OCI-LY3 (cell line): ENCODE measurements around the gene MGAT5B.

Source experiments
- H2AFZ ChIP-seq: fragments of 200-600, 300-600 bp; shearing (Covaris generic); 2 replicates; pipeline ENCODE4 v1.6.0; 2014; ENCODE audit warnings: antibody characterized with exemption, low read depth, low read length
- H3K27ac ChIP-seq: fragments of 200-600, 300-600 bp; sonication (generic); 2 replicates; pipeline ENCODE4 v1.5.1; 2014; ENCODE audit warnings: mild to moderate bottlenecking, low read length, moderate library complexity, mixed read lengths
- H3K27me3 ChIP-seq: fragments of 200-600, 300-600 bp; sonication (generic); 2 replicates; pipeline ENCODE4 v1.6.1; 2014; ENCODE audit warnings: low read depth, low read length, mixed read lengths
- H3K36me3 ChIP-seq: fragments of 200-600, 300-600 bp; sonication (generic); replicated peaks from 2 replicates; pipeline ENCODE3; 2014; ENCODE audit warnings: low read depth, low read length, mixed read lengths
- H3K4me1 ChIP-seq: fragments of 300-600, 200-600 bp; sonication (generic); 2 replicates; pipeline ENCODE4 v1.6.1; 2014; ENCODE audit warnings: low read length, mixed read lengths
- H3K4me2 ChIP-seq: fragments of 200-600, 300-600 bp; sonication (generic); 2 replicates; pipeline ENCODE4 v1.6.1; 2014; ENCODE audit warnings: low read length, mixed read lengths
- H3K4me3 ChIP-seq: fragments of 300-600, 200-600 bp; sonication (generic); 2 replicates; pipeline ENCODE4 v1.5.1; 2014; ENCODE audit warnings: antibody characterized with exemption, mild to moderate bottlenecking, low read length, moderate library complexity
- H3K79me2 ChIP-seq: fragments of 300-600, 200-600 bp; shearing (Covaris generic); 2 replicates; pipeline ENCODE4 v1.6.1; 2014; ENCODE audit warnings: mild to moderate bottlenecking, low read length, mixed read lengths
- H3K9ac ChIP-seq: fragments of 300-600, 200-600 bp; shearing (Covaris generic); 2 replicates; pipeline ENCODE4 v1.6.0; 2014; ENCODE audit warnings: mild to moderate bottlenecking, low read length, moderate library complexity
- H3K9me3 ChIP-seq: fragments of 200-600, 300-600 bp; shearing (Covaris generic); 2 replicates; pipeline ENCODE4 v1.6.1; 2014; ENCODE audit warnings: low read length, mixed read lengths; ENCODE audit not compliant: insufficient read depth
- H4K20me1 ChIP-seq: fragments of 200-600, 300-600 bp; sonication (generic); 2 replicates; pipeline ENCODE4 v1.6.1; 2016; ENCODE audit warnings: low read length, mixed read lengths; ENCODE audit not compliant: insufficient read depth
- CTCF ChIP-seq: fragments of 200-600, 300-600 bp; sonication (generic); IDR thresholded peaks from 2 replicates; pipeline ENCODE4 v1.5.1; 2014; ENCODE audit warnings: antibody characterized with exemption, low read length, low read depth
- EZH2phosphoT487 ChIP-seq: fragments of 200-600 bp; shearing (Covaris generic); IDR thresholded peaks from 2 replicates; pipeline ENCODE4 v1.6.1; 2018; ENCODE audit warnings: antibody characterized with exemption, mixed run types, low read depth

The MGAT5B gene

GRCh38 chr17:76866774-76867577 lies 1.2 kb upstream of the MGAT5B start:
- no peaks in the 10 kb centered on the region for H3K27me3 ChIP-seq
- H3K9ac ChIP-seq = no peak overlapping the region

GRCh38 chr17:76867578-76868175 lies 527 bp upstream of the MGAT5B start:
- Histone ChIP-seq H3K27ac (no peak overlapping the region), H3K79me2 (no peaks in the 10 kb centered on the region), H3K36me3 (no peaks in the 10 kb centered on the region), H2AFZ (no peak overlapping the region), H3K4me1 (no peaks in the 10 kb centered on the region), H4K20me1 (no peaks in the 10 kb centered on the region), H3K4me3 (no peak overlapping the region), H3K27me3 (no peaks in the 10 kb centered on the region), H3K9ac (no peak overlapping the region), H3K9me3 (no peaks in the 10 kb centered on the region), H3K4me2 (no peak overlapping the region)
- TF ChIP-seq CTCF = no peak
- no peak for TF ChIP-seq EZH2phosphoT487

More at GRCh38 chr17:76866774-76867577, 1.2 kb upstream of the MGAT5B start:
- no peaks in the 10 kb centered on the region for H3K79me2 ChIP-seq
- no peaks in the 10 kb centered on the region for H4K20me1 ChIP-seq
- H3K27ac ChIP-seq = no peak overlapping the region
- H3K36me3 ChIP-seq = no peaks in the 10 kb centered on the region
- no peak overlapping the region for H2AFZ ChIP-seq
- H3K4me3 ChIP-seq = no peak overlapping the region
- no peak for TF ChIP-seq EZH2phosphoT487
- H3K9me3 ChIP-seq = no peaks in the 10 kb centered on the region
- no peaks in the 10 kb centered on the region for H3K4me1 ChIP-seq
- H3K4me2 ChIP-seq = no peak overlapping the region

- Histone ChIP-seq H3K9me3 (no peaks in the 10 kb centered on the region), H3K4me3 (no peak overlapping the region), H3K27ac (no peak overlapping the region), H3K36me3 (no peaks in the 10 kb centered on the region), H3K4me2 (no peak overlapping the region), H2AFZ (no peak overlapping the region), H3K27me3 (no peaks in the 10 kb centered on the region), H3K4me1 (no peaks in the 10 kb centered on the region), H4K20me1 (no peaks in the 10 kb centered on the region), H3K79me2 (no peaks in the 10 kb centered on the region), H3K9ac (no peak overlapping the region)
- no peak for TF ChIP-seq EZH2phosphoT487
- TF ChIP-seq CTCF = no peak
Measured at GRCh38 chr17:76868669-76869495, 678 bp downstream of the MGAT5B start.

- no peak overlapping the region for H3K4me2 ChIP-seq
- H4K20me1 ChIP-seq = no peaks in the 10 kb centered on the region
- H3K9me3 ChIP-seq = no peaks in the 10 kb centered on the region
- TF ChIP-seq EZH2phosphoT487 (no peak), CTCF (no peak)
- H3K4me1 ChIP-seq = no peaks in the 10 kb centered on the region
- no peak overlapping the region for H2AFZ ChIP-seq
- H3K79me2 ChIP-seq = no peaks in the 10 kb centered on the region
- H3K4me3 ChIP-seq = no peak overlapping the region
- no peaks in the 10 kb centered on the region for H3K27me3 ChIP-seq
- H3K36me3 ChIP-seq = no peaks in the 10 kb centered on the region
- H3K27ac ChIP-seq = no peak overlapping the region
- no peak overlapping the region for H3K9ac ChIP-seq
Measured at GRCh38 chr17:76869496-76870376, 1.5 kb downstream of the MGAT5B start.
